RPMI7951 (cell line): Measurements from ENCODE around the gene XRN2. TPM values are rescaled to one million over a fixed set of nuclear protein-coding genes. Genes with fewer than 3 reads are reported as not detected.
A peak's percentile ranks its signal among the peaks of the same experiment; 100 is the strongest.

Source experiments
- DNase-seq: peaks from one replicate; pipeline ENCODE4 v3.0.0-alpha.2; 2012; ENCODE audit warnings: low read depth
- total RNA-seq: library from RNA; depleted of rRNA; stranded (reverse); fragments of >200 nt; shearing (Covaris generic); gene quantifications from 2 replicates; pipeline ENCODE4 v1.2.3, GENCODE V29; 2014; rRNA removed

Gene XRN2, protein sequence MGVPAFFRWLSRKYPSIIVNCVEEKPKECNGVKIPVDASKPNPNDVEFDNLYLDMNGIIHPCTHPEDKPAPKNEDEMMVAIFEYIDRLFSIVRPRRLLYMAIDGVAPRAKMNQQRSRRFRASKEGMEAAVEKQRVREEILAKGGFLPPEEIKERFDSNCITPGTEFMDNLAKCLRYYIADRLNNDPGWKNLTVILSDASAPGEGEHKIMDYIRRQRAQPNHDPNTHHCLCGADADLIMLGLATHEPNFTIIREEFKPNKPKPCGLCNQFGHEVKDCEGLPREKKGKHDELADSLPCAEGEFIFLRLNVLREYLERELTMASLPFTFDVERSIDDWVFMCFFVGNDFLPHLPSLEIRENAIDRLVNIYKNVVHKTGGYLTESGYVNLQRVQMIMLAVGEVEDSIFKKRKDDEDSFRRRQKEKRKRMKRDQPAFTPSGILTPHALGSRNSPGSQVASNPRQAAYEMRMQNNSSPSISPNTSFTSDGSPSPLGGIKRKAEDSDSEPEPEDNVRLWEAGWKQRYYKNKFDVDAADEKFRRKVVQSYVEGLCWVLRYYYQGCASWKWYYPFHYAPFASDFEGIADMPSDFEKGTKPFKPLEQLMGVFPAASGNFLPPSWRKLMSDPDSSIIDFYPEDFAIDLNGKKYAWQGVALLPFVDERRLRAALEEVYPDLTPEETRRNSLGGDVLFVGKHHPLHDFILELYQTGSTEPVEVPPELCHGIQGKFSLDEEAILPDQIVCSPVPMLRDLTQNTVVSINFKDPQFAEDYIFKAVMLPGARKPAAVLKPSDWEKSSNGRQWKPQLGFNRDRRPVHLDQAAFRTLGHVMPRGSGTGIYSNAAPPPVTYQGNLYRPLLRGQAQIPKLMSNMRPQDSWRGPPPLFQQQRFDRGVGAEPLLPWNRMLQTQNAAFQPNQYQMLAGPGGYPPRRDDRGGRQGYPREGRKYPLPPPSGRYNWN
- 128 and 151 TPM in 2 replicates for total RNA-seq

DNA sequence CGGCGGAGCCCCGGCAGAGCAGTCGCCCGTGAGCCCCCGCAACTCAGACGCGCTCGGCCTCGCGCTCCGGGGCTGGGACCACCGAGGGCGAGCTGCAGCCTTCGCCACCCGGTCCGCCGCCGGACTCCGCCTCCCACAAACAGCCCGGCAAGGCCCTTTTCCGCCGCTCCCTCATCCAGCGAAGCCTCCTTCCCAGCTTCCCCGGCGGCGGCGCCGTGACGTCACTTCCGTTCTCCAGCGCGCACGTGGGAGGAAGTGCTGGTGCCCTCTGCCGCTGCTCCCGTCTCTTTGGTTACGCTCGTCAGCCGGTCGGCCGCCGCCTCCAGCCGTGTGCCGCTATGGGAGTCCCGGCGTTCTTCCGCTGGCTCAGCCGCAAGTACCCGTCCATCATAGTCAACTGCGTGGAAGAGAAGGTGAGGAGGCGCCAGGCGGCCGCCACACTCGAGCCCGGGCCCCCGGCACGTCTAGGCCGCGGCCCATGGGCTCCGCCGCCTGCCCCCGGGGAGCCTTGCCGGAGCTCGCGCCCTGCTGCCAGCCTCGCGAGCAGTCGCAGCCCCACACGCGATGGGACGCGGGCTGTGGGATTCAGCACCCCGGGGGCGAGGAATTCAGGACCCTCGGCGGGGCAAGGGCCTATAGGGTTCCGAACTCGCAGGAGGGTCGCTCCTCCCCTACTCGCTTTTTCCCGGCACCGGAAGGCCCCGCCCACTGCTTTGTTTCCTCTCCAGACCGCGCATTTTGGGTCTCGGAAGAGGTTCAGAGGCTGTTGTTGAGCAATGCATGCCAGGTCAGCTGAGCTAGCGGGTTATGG lies at the start of gene XRN2:
TSS of gene XRN2 (plus strand) at position 271 of the 811 bp plus-strand sequence. CDS start at position 339, 68 bp downstream.
- DNase-seq, result peak; percentile 96

DNA sequence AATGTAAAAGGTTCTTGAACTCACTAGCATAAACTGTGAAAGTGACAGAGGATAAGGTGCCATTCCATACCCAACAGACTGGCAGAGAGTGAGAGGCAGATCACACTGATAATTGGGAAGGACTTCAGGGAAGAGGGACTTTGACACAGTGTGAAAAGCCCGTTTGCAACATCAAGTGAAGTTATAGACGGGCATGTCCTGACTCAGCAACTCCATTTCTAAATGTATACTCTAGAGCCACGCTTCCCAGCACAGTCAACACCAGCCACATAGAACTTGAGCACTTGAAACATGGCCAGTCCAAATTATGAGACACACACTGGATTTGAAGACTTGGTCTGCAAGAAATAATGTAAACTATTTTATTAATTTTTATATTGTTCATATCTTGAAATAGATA lies 45.9 kb upstream of the XRN2 start:
- no peak for DNase-seq

DNA sequence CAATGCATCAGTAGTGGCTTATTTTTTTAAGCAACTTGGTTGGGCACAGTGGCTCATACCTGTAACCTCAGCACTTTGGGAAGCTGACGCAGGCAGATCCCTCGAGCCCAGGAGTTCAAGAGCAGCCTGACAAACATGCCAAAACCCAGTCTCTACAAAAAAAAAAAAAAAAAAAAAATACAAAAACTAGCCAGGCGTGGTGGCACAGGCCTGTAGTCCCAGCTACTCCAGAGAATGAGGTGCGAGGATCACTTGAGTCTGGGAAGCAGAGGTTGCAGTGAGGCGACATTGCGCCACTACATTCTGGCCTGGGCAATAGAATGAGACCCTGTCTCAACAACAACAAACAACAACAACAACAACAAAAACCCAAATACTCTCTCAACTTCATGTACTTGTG lies 44.7 kb upstream of the XRN2 start:
- DNase-seq, result no peak

DNA sequence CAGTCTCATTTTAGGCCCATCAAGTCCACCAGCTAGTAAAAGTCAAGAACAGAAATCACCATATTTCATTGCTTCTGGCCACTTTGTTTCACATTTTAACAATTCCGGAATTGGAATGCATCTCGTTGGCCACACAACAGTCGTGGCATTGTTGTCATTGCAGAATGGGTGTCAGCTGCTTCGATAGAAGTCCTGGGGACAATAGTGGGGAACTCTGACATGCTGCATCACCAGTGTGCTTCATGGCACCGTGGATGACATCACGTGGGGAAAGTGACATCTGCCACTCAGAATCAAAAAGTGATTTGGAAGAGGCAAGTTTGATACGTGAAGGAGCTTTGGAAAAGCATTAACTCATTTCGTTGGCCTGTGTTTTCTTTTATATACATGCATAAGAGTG lies 43.8 kb upstream of the XRN2 start:
- no peak for DNase-seq

DNA sequence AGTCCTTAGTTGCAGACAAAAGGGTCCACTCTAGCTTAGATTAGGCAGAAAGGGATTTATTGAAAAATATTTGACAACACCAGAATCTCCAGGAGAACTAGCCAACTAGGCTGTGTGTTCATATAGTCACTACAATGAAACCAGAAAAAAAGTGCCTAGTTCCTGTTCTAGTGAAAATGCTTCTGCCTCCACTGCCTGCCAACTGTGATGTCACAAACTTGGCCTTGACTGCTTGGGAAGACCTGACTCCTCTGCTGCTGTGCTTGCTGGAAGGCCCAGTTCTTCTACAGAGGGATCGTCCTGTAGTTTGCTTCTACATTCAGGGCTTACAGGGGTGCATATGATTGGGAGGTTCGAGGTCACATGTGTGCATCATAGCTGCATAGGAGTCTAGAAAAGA lies 40.3 kb upstream of the XRN2 start:
- DNase-seq, result no peak

DNA sequence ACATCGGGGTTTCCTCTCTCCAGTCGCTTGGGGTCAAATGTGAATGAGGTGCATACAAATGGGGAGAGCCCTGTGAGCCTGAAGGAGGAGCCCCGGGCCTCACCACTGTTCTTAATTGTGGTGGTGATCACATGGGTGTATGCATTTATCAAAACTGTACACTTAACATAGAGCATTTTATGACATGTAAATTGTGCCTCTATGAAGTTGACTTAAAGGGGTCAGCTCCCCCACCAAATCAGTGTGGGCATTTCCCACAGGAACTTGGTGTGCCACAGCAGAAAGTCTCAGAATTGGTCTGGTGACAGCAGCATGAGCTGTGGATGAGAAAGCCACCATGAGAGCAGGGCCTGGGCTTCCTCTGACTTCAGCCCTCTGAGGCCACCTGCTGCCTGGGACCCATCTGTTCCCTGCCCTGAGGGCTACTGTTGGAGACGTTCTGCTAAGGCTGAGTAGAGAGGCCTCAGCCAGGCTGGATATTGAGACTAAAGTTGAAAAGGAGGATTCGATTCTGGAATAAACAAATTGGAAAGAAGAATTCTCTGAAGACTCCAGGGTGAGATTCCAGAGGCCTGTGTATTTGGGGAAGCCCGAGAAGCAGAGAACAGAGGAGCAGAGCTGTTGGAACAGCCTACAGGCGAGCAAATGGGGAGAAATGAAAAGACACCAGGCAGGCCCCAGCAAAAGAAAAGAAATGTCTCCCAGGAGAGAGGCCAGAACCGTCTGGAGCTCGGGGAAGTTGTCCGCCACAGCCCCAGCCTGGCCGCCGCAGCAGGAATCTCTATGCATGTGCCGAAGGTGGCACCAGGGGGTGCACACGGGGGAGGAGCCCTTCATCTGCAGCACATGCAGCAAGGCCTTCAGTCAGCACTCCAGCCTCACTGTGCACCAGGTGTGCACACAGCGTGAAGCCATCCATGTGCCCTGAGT lies 37.6 kb upstream of the XRN2 start:
- no peak for DNase-seq

DNA sequence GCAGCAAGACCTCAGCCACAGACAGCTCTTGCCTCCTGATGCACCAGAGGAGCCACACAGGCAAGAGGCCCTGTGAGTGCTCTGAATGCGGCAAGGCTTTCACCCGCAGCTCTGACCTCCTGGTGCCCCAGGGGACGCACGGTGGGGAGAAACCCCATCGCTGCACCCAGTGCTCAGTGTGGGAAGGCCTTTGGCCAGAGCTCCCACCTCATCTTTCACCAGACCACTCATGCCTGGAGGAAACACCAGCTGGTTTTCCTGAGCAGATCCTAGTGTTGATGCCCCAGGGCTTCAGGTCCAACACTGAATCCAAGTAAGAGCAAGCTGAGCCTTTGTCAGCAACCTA lies 37.0 kb upstream of the XRN2 start:
- DNase-seq, result no peak

DNA sequence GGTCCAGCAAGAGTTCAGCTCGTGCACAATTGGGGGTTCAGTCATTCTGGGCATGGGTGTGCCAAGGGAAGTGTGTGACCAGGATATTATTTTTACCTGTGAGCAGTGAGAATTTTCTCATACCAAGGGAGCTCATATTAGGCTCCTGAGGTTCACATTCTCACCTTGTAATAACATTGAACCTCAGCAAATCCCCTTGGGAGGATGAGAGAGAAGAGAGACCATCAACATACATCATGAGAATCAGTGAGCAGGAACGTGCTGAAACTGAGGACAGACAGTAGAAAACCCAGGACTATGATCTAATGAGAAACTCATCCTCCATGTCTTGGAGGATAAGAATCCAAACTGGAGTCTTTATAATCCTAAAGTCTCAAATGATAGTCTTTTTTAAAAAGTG lies 33.4 kb upstream of the XRN2 start:
- no peak for DNase-seq

DNA sequence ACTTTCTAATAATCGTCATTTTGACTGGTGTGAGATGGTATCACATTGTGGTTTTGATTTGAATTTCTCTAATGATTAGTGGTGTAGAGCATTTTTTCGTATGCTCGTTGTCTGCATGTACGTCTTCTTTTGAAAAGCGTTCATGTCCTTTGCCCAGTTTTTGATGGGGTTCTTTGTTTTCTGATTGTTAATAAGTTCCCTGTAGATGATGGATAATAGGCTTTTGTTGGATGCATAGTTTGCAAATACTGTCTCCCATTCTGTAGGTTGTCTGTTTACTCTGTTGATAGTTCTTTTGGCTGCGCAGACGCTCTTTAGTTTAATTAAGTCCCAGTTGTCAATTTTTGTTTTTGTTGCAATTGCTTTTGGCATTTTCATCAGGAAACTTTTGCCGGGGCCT lies 32.3 kb upstream of the XRN2 start:
- DNase-seq, result no peak

DNA sequence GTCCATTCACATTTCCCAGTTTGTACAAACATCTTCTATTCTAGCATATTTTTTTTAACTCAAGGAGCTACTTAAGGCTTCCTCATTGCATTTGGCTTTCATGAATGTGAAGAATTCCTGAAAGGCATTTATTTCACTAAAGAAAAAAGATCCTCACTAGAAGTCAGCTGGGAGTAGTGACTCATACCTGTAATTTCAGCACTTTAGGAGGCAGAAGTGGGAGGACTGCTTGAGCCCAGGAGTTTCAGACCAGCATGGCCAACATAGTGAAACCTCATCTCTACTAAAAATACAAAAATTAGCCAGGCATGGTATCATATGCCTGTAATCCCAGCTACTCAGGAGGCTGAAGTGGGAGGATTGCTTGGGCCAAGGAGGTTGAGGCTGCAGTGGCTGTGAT lies 30.9 kb upstream of the XRN2 start:
- DNase-seq, result no peak

DNA sequence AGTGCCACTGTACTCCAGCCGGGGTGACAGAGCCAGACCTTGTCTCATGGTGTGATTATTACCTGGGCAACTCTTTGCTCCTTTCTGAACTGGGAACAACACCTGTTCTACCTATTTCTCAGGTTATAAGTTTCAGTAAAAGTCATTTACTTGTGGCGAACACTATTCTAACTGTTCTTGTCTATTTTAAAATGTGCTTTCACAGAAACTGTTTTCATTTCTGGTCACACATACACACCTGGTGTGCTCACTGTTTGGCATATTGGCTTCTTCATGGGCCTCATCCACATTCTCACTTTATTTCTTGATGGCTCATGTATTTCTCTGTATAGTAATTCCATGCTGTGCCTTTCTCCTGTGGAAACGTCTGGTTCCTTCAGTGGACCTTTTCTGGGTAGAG lies 30.5 kb upstream of the XRN2 start:
- no peak for DNase-seq

DNA sequence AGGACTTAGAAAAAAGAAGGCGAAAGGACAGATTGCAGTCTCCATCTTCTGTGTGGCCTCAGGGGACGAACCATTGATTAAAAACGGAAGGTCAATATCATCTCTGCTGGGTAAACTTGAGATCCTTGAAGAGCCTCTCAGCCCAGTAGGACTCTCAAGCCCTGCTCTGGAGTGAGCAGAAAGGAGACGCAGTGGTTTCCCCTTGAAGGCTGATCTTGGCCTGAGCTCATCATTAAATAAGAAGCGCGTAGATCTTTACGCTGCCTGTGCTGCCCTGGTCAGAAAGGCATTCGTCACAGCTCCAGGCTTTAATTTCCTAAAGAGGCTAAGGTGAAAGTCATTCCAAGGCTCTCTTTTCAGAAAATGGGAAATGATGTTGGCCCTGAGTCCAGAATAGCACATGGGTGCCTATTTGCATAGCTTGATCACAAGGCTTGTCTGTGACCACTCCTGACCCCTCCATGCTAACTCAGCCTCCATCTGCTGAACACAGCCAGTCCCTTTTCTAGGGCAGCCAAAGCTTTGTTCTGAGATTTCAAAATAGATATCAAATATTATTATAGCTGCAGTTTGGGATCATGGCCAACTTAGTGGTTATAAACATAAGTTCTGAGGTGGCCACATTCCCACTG lies 29.3 kb upstream of the XRN2 start:
- no peak for DNase-seq

DNA sequence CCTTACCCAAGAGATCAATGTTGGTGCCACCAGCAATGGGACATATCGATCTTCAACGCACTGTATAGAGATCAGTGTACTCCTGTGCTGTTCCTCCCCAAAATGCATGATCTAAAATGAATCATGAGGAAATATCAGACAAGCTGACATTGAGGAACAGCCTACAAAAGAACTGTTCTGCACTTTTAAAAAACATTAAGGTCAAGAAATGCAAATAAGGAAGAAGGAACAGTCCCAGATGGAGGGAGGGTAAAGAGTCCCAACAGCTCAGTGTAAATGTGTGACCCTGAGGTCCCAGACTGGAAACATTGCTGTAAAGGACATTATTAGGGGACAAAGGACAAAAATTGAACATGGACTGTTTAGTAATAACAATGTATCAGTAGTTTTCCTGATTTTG lies 24.3 kb upstream of the XRN2 start:
- DNase-seq, result no peak

DNA sequence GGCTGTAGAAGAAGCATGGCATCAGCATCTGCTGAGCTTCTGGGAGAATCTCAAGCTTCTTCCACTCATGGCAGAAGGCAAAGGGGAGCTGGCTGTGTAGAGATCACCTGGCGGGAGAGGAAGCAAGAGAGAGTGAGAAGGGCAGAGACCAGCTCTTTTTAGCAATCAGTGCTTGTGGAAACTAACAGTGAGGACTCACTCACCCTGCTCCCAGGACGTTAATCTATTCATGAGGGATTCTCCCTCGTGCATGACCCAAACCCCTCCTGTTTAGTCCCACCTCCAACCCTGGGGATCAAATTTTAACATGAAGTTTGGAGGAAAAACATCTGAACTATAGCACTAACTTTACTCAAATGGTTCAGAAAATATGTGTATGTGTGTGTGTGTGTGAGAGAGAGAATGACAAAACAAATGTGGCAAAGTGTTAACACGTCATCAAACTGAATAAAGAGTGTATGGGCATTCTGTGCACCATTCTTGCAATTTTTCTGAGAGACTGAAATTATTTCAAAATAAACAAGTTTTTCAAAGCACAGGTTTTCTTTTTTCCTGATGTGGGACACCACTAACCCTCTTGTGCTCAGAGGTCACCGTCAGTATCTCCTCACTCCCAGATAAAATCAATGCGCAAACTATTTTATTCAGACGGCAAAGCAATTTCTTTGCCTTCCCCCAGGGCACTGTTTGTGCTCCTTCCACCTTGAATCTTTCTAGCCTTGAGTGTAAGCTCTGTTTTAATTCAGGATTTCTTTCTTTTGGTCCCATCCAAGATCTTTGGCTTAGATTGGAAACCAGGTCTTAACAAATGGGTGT lies 23.2 kb upstream of the XRN2 start:
- no peak for DNase-seq

DNA sequence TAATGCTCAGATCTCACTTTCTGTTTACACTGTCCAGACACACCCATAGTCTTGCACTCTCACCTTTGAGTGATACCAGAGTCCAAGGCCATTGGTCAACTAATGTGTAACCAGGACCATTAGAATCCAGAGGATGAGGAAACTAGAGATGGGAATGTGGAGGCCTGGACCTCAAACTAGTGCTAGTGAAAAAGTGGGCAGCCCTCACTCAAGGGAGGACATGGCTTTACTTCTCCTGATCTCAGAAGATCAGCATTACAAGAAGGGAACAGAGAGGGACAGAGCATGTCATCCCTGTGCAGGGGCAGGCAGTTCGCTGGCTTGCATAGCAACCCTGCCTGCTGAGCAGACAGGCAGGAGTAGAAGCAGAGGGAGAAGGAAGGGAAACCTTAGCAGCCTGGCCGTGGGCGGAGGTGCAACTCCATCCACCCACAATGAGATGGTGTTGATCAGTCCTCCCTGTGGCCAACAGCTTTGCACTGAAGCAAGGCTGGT lies 22.6 kb upstream of the XRN2 start:
- DNase-seq, result no peak

DNA sequence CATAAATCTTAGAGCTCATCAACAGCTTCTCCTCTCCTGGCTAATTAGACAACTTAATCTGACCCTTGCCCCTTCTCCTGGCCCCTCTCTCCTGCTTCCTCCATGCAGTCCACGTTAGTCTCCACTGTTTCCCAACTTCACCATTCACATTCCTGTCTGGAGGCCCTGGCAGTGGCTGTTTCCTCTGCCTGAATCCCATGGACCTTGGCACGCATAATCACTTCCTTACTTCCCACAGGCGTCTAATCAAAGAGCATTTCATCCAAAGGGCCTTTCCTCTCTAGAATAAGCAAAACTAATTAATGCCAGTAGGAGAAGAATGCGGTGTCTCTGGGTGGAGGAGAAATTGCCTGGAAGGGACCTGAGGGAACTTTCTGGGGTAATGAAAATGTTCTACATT lies 16.4 kb upstream of the XRN2 start:
- peak; percentile 28 for DNase-seq

DNA sequence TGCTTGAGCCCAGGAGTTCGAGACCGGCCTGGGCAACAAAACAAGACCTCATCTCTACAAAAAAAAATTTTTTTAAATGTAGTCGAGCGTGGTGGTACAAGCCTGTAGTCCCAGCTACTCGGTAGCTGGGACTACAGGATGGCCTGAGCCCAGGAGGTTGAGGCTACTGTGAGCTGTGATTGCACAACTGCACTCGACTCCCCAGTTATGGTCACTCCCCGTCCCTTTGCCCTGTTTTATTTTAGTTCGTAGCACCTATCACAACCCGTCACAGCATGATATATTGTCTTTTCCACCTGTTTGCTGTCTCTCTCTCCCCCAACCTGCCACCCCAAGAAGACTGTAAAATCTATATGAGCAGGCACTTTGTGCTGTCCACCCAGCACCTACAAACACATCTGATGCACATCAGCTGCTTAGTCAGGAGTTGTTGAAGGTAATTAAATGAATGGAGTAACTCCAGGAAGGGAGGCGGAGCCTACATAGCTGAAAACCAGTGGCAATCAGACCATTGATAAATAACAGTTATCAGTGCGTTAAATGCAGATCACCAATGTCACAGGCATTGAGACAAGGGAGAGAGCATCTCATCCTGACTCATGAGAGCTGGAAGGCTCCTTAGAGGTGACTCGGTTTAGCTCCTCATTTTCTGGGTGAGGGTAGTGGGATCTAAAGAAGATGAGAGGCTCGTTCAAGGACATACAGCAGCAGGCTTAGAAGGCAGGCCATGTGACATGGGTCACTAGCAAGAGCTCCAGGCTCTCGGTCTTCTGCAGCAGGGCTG lies 14.4 kb upstream of the XRN2 start:
- no peak for DNase-seq

DNA sequence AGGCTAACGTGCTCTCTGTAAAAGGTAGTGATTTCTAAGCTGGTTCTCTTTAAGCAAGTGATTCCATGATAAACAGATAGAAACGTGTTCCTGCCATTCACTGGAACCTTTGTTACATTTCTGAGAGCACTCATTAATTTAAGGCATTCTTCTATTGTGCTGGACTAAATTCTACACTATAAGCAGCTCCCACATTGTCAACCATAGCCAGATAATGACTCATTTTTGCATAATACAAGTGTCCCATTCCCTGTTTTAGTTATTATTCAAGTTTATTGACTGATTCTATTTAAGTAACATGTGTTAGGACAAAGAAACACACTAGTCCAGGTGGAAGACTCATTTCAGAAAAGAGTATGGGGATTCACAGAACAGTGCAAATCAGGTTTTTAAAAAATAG lies 13.5 kb upstream of the XRN2 start:
- DNase-seq, result no peak

DNA sequence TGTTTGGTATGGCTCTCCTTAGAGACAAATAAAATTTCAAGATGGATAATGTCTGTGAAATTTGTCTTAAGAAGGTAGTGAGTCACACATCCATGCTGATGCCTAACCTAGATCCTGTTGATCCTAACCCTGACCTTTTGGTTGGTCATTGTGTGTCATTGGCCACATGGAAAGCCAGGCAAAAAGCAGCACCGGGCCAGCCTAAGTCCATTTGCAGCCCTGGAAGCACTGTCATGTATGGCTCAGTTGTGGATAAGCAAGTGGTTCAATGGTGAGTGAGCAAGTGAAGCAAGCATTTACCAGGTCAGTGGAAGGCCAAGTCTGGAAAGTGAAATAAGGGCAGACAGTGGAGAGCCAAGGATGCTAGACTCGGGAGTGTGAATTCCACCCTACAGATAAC lies 12.1 kb upstream of the XRN2 start:
- peak; percentile 34 for DNase-seq
